HG02571 (cell line): ENCODE results near the gene HES6.

ENCODE experiments used
- ATAC-seq: cut with Tn5 transposase; IDR thresholded peaks from one replicate; pipeline ENCODE4 v1.9.1; 2021; ENCODE audit warnings: mild to moderate bottlenecking, moderate library complexity; ENCODE audit not compliant: unreplicated experiment

HES6 gene

DNA sequence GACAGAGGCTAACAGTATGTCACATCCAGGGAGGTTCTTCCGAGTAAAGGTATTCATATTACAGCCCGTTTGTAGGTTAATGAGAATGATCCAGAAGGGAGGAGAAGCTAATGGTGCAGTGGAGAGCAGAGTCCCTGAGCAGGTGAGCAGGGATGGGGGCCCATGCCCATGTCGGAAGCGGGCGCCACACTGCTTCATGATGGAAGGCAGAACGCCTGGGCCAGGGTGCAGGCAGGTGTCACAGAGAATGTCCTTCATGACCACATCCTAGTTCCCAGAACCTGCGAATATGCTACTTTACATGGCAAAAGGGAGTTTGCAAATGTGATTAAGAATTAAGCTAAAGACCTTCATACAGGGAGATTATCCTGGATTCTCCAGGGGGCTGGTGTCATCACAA lies 4.0 kb downstream of the HES6 start:
- no peak for ATAC-seq

DNA sequence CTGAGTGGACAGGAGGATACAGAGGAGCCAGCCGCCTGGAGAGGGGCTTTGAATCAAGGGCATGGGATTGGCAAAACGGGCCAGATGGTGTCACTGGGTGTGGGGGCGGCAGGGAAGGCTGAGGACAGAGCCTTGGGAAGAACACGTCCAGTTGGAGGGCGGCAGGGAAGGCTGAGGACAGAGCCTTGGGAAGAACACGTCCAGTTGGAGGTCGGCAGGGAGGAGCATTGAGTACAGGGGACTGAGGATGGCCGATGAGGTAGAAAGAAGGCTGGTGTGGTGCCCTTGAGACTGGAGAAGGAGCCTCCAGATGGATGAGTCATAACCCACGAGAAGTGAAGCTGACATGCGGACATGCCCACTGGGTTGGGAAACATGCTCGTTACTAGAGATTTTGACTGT lies 4.5 kb downstream of the HES6 start:
- no peak for ATAC-seq

GRCh38 chr2:238233625-238234024 lies 6.2 kb downstream of the HES6 start:
- no peak for ATAC-seq

DNA sequence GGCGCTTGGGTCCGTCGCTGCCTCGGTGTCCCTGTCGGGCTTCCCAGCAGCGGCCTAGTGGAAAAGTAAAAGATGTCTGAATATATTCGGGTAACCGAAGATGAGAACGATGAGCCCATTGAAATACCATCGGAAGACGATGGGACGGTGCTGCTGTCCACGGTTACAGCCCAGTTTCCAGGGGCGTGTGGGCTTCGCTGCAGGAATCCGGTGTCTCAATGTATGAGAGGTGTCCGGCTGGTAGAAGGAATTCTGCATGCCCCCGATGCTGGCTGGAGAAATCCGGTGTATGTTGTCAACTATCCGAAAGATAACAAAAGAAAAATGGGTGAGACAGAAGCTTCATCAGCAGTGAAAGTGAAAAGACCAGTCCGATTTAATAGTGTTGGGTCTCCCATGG lies 8.0 kb downstream of the HES6 start:
- no peak for ATAC-seq

DNA sequence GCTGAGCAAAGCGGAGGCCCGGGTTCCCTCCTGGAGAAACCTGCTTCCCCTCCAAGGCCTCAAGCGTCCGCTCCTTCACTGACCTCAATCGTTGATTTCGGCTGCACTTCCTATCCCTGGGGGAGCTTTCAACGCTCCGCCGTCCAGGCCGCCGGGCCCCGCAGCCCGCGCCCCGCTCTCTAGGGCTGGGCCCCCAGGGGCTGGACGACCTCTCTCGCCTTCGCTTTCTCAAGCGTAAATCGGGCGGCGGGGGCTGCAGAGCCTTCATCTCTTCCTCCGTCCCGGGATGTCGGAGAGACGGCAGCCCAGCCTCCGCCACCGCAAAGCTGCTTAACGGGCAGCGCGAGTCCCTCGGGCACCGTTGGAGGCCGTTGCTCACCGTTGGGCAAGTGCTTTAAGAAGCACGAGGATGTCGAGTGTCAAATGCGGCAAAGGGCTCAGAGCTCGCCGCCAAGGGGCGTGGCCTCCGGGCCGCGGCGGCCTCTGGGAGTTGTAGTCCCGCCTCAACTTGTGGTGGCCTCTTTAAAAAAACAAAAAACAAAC lies 8.5 kb downstream of the HES6 start:
- ATAC-seq = peak; percentile 60

DNA sequence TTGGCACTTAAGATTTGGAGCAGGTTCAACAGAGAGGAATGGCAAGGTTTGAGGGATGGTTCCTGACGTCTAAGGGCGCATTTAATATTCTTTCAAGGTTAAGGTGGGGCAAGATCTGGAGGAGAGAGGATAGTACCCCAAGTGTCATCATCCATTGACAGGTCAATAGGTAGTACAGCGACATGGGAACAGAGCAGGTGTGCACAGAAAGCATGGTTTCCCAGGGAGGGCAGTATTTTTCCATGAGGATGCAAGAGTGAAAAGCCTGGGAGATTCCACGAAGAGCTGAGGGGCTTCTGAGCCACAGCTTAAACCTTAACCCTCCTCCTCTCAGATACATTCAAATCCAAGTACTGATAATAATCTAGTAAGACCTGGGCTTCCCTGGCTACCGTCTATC lies 9.1 kb downstream of the HES6 start:
- ATAC-seq = no peak

- no peak for ATAC-seq
These were observed 11.1 kb downstream of the HES6 start for GRCh38 chr2:238228700-238229099.

GRCh38 chr2:238227587-238228032 lies 12.2 kb downstream of the HES6 start:
- no peak for ATAC-seq

DNA sequence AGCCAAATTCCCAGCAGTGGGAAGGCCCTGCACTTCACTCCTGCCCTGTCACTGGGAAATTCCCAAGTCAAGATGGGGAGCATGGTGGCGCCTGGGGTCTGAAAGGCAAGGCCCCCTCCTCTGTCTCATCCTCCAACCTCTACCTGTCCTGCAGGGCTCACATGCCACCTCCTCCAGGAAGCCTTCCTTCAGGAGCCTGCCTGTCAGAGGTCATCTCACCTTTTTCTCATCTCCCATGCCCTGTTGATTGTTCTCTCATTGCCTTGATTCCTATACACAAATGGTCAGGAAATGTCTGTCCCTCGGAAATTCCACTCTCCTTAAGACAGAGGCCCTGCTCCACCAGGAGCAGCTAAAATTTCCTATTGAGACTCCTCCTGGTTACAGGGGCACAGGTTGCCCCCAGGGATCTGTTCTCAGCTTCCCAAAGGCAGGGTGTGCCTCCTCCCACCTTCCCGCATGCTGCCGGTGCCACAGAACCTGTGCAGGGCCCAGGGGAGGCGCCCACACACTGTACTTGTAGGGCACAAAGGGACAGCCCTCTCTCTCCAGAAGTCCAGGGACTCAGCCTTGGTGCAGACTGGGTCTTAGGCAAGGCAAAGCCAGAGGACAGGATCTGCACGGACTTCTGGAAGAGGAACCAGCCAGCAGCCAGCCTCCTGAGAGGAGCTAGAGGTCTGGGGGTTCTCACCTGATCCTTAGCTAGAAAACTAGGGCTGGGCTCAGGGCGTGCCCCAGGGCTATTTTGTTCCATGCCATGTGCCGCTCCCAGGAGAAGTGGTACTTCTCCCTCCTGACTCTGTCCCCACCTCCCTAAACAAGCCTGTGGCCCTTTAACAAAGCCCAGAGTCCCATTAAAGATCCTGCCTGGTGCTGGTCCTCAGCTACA lies 12.9 kb downstream of the HES6 start:
- no peak for ATAC-seq

DNA sequence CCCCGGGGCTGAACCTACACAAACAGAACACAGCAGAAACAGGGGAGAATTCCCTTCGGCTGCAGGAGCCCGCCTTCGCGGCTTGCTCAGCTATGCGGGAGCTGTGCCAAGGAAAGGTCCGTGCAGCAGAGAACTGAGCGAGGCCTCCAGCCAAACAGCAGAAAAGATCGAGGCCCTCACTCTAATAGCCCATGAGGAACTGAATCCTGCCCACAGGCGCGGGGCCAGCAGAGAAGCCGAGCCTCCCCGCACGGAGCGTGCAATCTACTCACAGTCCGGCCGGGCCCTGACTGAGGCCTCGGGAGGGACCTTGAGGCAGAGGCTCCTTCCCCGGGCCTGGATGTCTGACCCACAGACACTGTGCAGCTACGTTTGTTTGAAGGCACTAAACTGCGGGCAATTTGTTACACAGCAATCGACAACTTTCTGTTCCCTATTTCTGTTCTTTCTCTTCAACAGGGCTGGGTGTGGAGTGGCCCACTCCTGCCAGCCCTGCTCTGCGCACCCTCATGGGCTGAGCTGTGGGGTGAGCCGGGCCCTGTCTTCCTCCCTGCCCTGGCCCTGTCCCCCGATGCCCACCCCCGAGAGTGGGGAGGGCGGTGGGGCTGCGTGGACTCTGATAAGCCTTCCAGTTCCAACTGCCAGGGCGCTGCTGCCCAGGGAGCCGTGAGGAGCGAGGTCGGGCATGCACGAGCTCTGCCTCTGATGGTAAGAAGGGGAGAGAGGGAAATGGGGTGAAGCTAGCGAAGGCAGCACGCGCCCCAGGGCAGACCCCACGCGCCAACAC lies 13.7 kb downstream of the HES6 start:
- ATAC-seq = no peak

GRCh38 chr2:238225121-238225520 lies 14.7 kb downstream of the HES6 start:
- no peak for ATAC-seq

GRCh38 chr2:238224356-238225035 lies 15.3 kb downstream of the HES6 start:
- ATAC-seq = no peak

GRCh38 chr2:238220892-238221521 lies 18.8 kb downstream of the HES6 start:
- ATAC-seq = no peak

GRCh38 chr2:238220274-238220891 lies 19.5 kb downstream of the HES6 start:
- no peak for ATAC-seq

DNA sequence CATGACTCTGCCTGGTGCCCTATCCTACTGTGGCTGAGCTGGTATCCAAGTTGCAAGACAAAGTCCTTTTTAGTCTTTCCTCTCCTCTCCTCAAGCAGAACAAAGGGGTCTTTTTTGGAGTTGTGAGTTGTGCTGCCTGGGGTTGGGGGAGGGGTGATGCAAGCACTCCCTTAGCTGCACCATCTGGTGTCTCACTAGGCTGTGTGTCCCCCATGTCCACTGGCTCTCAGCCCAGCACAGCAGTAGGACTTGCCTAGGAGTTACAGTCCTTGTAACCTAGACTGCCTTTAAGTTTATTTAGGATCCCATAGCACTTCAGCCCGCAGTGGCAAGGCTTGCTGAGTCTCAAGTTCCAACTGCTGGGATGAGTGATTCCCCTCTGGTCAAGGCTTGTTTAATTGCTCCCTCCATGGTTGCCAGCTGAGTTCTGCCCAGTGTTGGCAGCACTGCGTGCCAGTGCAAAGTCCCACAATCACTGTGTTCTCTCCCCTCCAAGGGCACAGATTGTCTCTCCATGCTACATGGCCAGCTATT lies 23.1 kb downstream of the HES6 start:
- ATAC-seq = no peak

- ATAC-seq = no peak
These were observed 32.8 kb downstream of the HES6 start for GRCh38 chr2:238207006-238207405.

DNA sequence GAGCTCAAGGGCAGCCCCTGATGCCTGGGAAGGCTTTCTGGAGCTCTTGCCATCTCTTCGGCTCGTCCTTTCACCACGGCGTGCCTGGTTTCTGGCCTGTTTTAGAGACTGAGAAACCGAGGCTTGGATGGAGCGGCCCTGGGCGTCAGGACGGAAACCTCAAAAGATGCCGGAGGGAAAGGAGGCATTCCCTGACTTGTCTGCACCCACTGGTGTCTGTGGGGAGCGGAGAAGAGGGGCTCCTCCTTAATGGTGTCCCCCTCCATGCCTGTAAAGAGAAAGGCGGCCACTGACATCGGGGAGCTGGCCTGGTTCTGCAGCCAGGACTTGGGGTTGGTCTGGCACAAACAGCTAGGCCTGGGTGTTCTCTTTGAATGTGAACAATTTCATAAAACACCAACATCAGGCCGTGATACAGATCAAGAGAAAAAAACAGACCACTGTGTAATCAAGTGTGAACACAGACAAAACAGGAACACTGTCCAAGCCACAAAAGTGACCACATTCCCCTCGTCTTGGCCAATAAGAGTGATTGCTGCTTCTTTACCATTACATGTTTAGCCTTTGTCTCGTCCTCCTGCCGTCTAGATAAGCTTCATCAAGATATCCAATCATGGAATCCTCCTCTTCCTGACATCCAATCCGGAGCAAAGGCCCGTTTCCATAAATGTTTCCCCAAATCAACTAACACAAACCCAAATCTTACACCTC lies 35.7 kb downstream of the HES6 start:
- no peak for ATAC-seq

- ATAC-seq = peak; percentile 96
These were observed 36.5 kb downstream of the HES6 start, which contains the start of gene ILKAP for GRCh38 chr2:238203094-238203972. Gene ILKAP, minus strand, starts transcription at chr2:238203695. Its CDS starts 142 bp downstream, at chr2:238203553.
